Purkinje cell (primary cell): ENCODE measurements around the gene PIK3R5. TPM values are rescaled to one million over a fixed set of nuclear protein-coding genes. Genes with fewer than 3 reads are reported as not detected.

Experiments used
- polyA plus RNA-seq: library from polyadenylated mRNA; unstranded; fragments of >200 nt; fragmentation: Nextera tagmentation; gene quantifications from 2 replicates; pipeline ENCODE4 v1.2.1, GENCODE V29; 2014

The PIK3R5 gene, protein sequence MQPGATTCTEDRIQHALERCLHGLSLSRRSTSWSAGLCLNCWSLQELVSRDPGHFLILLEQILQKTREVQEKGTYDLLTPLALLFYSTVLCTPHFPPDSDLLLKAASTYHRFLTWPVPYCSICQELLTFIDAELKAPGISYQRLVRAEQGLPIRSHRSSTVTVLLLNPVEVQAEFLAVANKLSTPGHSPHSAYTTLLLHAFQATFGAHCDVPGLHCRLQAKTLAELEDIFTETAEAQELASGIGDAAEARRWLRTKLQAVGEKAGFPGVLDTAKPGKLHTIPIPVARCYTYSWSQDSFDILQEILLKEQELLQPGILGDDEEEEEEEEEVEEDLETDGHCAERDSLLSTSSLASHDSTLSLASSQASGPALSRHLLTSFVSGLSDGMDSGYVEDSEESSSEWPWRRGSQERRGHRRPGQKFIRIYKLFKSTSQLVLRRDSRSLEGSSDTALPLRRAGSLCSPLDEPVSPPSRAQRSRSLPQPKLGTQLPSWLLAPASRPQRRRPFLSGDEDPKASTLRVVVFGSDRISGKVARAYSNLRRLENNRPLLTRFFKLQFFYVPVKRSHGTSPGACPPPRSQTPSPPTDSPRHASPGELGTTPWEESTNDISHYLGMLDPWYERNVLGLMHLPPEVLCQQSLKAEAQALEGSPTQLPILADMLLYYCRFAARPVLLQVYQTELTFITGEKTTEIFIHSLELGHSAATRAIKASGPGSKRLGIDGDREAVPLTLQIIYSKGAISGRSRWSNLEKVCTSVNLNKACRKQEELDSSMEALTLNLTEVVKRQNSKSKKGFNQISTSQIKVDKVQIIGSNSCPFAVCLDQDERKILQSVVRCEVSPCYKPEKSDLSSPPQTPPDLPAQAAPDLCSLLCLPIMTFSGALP
- polyA plus RNA-seq, result not detected in 2 replicates

DNA sequence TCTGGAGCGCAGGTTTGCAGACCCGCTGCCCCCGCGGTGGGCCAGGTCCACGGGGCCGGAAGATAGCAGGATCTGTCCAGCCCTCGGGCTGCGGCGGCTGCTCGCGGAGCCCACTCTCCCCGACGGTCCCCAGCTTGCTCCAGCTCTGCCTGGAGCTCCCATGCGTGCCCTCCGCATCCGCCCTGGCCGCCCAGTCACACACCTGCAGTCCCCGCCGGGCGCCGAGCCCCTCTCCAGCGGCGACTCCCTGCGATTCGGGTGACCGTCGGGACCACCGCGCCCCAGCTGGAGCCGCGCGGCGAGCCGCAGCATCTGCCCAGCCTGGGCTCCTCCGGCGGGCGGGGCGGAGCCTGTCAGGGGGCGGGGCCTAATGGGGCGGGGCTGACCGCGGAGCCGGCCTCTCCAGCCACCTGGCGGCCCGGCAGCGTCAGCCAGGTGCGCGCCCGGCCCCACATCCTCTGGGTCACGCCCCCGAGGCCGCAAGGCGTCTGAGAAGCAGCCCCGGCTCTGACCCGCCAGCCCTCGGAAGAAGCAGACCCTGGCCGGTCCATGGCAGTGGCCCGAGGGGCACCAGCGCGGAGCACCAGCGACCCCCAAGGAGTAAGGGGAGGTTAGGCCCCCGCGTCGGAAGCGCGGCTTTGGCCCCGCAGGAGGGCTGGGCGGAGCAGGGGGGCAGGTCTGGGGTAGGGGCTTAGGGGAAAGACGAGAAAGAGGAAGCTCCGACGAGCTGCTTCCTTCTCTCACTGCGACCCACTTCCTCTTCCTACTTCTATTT lies at the start of gene PIK3R5:
PIK3R5 (minus strand) TSS at position 314 of the 775 bp plus-strand sequence. CDS start 54,213 bp downstream, outside the sequence.

GRCh38 chr17:8867361-8867981 lies 98.0 kb downstream of the PIK3R5 start, which contains the start of gene PIK3R6:
Gene PIK3R6 (minus strand): TSS chr17:8867674. CDS start chr17:8849794, 17,880 bp downstream.

Other genes with a start within 250 kb of the PIK3R5 start
- gene CCDC42, start 220.9 kb downstream of the PIK3R5 start, polyA plus RNA-seq, result not detected in 2 replicates
- not detected in 2 replicates for gene SPDYE4, start 207.2 kb downstream of the PIK3R5 start, polyA plus RNA-seq
- gene MFSD6L, start 166.3 kb downstream of the PIK3R5 start, polyA plus RNA-seq, result not detected in 2 replicates
- not detected in 2 replicates for gene PIK3R6, start 98.0 kb downstream of the PIK3R5 start, polyA plus RNA-seq
- 0.04 TPM in 1 of 2 replicates, not detected in the other for gene NTN1, start 55.8 kb upstream of the PIK3R5 start, polyA plus RNA-seq